GM12891 (cell line): ENCODE measurements around the gene CELF3.

Source experiments
- DNase-seq: peaks from one replicate; pipeline ENCODE4 v3.0.0; 2011; ENCODE audit warnings: low spot score; ENCODE audit not compliant: insufficient read length
- FAIRE-seq: peaks from 2 replicates; lab custom pipeline; 2011; peaks lifted over from hg19 to GRCh38; lab: Jason Lieb, UNC
- PAX5 ChIP-seq: IDR thresholded peaks from 2 replicates; pipeline ENCODE4 v1.6.1; 2011; ENCODE audit warnings: low read length, moderate library complexity, mild to moderate bottlenecking; ENCODE audit not compliant: insufficient read depth, severe bottlenecking
- POLR2A ChIP-seq: IDR thresholded peaks from 2 replicates; pipeline ENCODE4 v1.6.1; 2011; ENCODE audit warnings: low read depth, low read length, control low read depth
- POLR2AphosphoS5 ChIP-seq: IDR thresholded peaks from 2 replicates; pipeline ENCODE4 v1.6.1; 2011; ENCODE audit warnings: low read depth, low read length, control low read depth
- POU2F2 ChIP-seq: IDR thresholded peaks from 2 replicates; pipeline ENCODE4 v1.6.1; 2011; ENCODE audit warnings: low read depth, mild to moderate bottlenecking, control low read depth, low read length, moderate library complexity
- SPI1 ChIP-seq: IDR thresholded peaks from 2 replicates; pipeline ENCODE4 v1.6.1; 2011; ENCODE audit warnings: low read depth, low read length, control low read depth
- TAF1 ChIP-seq: IDR thresholded peaks from 2 replicates; pipeline ENCODE4 v1.6.1; 2011; ENCODE audit warnings: low read depth, low read length, control low read depth

Gene CELF3

GRCh38 chr1:151720974-151721787, 4.6 kb upstream of the CELF3 start, which contains the start of gene RIIAD1:
Gene RIIAD1, plus strand, starts transcription at chr1:151721522. Its CDS starts 15 bp downstream, at chr1:151721537.
- no peak for FAIRE-seq
- DNase-seq, result peak; percentile 93
- TF ChIP-seq POU2F2, result no peak
- no peak for TF ChIP-seq SPI1
- TF ChIP-seq POLR2AphosphoS5, result no peak
- TF ChIP-seq TAF1, result no peak
- no peak for TF ChIP-seq PAX5
- TF ChIP-seq POLR2A, result no peak

GRCh38 chr1:151720554-151720953, 4.0 kb upstream of the CELF3 start:
- FAIRE-seq (no peak), DNase-seq (peak; percentile 62)

GRCh38 chr1:151720125-151720524, 3.5 kb upstream of the CELF3 start:
- no peak for TF ChIP-seq POLR2AphosphoS5
- TF ChIP-seq SPI1, result no peak
- TF ChIP-seq TAF1, result no peak
- TF ChIP-seq POU2F2, result no peak
- no peak for TF ChIP-seq POLR2A
- TF ChIP-seq PAX5, result no peak
- DNase-seq (no peak), FAIRE-seq (no peak)

More at GRCh38 chr1:151720554-151720953, 4.0 kb upstream of the CELF3 start:
- no peak for TF ChIP-seq POU2F2
- no peak for TF ChIP-seq TAF1
- no peak for TF ChIP-seq PAX5
- TF ChIP-seq SPI1, result no peak
- TF ChIP-seq POLR2AphosphoS5, result no peak
- TF ChIP-seq POLR2A, result no peak

GRCh38 chr1:151718666-151719065, 2.1 kb upstream of the CELF3 start:
- DNase-seq, result no peak
- TF ChIP-seq SPI1, result no peak
- no peak for TF ChIP-seq POU2F2
- no peak for TF ChIP-seq PAX5
- TF ChIP-seq TAF1, result no peak
- TF ChIP-seq POLR2A, result no peak
- TF ChIP-seq POLR2AphosphoS5, result no peak
- no peak for FAIRE-seq

GRCh38 chr1:151718011-151718431, 1.4 kb upstream of the CELF3 start:
- DNase-seq (no peak), FAIRE-seq (no peak)
- TF ChIP-seq TAF1, result no peak

GRCh38 chr1:151716405-151716762, 219 bp downstream of the CELF3 start:
- no peak for FAIRE-seq

GRCh38 chr1:151715726-151716404, 738 bp downstream of the CELF3 start:
- TF ChIP-seq SPI1 (no peak), POU2F2 (no peak), TAF1 (no peak), PAX5 (no peak), POLR2AphosphoS5 (no peak), POLR2A (no peak)
- DNase-seq (no peak), FAIRE-seq (no peak)

More at GRCh38 chr1:151716405-151716762, 219 bp downstream of the CELF3 start:
- no peak for TF ChIP-seq POU2F2
- no peak for TF ChIP-seq POLR2A
- no peak for TF ChIP-seq PAX5
- no peak for TF ChIP-seq POLR2AphosphoS5
- no peak for TF ChIP-seq SPI1
- no peak for TF ChIP-seq TAF1
- no peak for DNase-seq

- no peak for DNase-seq
- no peak for FAIRE-seq
- TF ChIP-seq POU2F2 (no peak), PAX5 (no peak), POLR2A (no peak), SPI1 (no peak), POLR2AphosphoS5 (no peak), TAF1 (no peak)
Measured at GRCh38 chr1:151714820-151715725, 1.5 kb downstream of the CELF3 start.

- TF ChIP-seq PAX5 (no peak), POLR2A (no peak), POU2F2 (no peak), SPI1 (no peak), TAF1 (no peak), POLR2AphosphoS5 (no peak)
- FAIRE-seq (no peak), DNase-seq (no peak)
Measured at GRCh38 chr1:151713874-151714273, 2.7 kb downstream of the CELF3 start.

- FAIRE-seq (no peak), DNase-seq (no peak)
- TF ChIP-seq TAF1 (no peak), SPI1 (no peak), PAX5 (no peak), POLR2AphosphoS5 (no peak), POU2F2 (no peak), POLR2A (no peak)
Measured at GRCh38 chr1:151713044-151713443, 3.6 kb downstream of the CELF3 start.
